Neural progenitor cell (in vitro differentiated cells): Measurements from ENCODE around the gene LRRC72. TPM values are rescaled to one million over a fixed set of nuclear protein-coding genes. Genes with fewer than 3 reads are reported as not detected.

Source experiments
- DNase-seq: peaks from one replicate; pipeline ENCODE4 v3.0.0-alpha.2; 2016; ENCODE audit warnings: low spot score
- H2AFZ ChIP-seq: fragments of 200-600 bp; sonication (generic); replicated peaks from 2 replicates; pipeline ENCODE4 v1.6.1; 2016; ENCODE audit warnings: antibody characterized with exemption
- H3F3A ChIP-seq: fragments of 200-600 bp; sonication (generic); 2 replicates; pipeline ENCODE4 v1.6.1; 2016; ENCODE audit warnings: antibody characterized with exemption, low read depth
- H3K27ac ChIP-seq: fragments of 200-600 bp; sonication (generic); 2 replicates; pipeline ENCODE4 v1.5.1; 2016; ENCODE audit warnings: mild to moderate bottlenecking
- H3K27me3 ChIP-seq: fragments of 200-600 bp; sonication (generic); 2 replicates; pipeline ENCODE4 v1.6.1; 2016; ENCODE audit warnings: mild to moderate bottlenecking, moderate library complexity
- H3K36me3 ChIP-seq: fragments of 200-600 bp; sonication (generic); 2 replicates; pipeline ENCODE4 v1.5.1; 2016
- H3K4me1 ChIP-seq: fragments of 200-600 bp; sonication (generic); 2 replicates; pipeline ENCODE4 v1.6.1; 2016; ENCODE audit warnings: mixed run types
- H3K4me2 ChIP-seq: fragments of 200-600 bp; sonication (generic); 2 replicates; pipeline ENCODE4 v1.6.1; 2016
- H3K4me3 ChIP-seq: fragments of 200-600 bp; sonication (generic); 2 replicates; pipeline ENCODE4 v1.5.1; 2016
- H3K79me2 ChIP-seq: fragments of 200-600 bp; sonication (generic); 2 replicates; pipeline ENCODE4 v1.6.1; 2016; ENCODE audit warnings: low read depth
- H3K9ac ChIP-seq: fragments of 200-600 bp; sonication (generic); 2 replicates; pipeline ENCODE4 v1.6.1; 2016
- H3K9me3 ChIP-seq: fragments of 200-600 bp; sonication (generic); 2 replicates; pipeline ENCODE4 v1.5.1; 2016; ENCODE audit warnings: low read depth
- H4K20me1 ChIP-seq: fragments of 200-600 bp; sonication (generic); 2 replicates; pipeline ENCODE4 v1.6.1; 2016; ENCODE audit warnings: low read depth
- H3K27ac Mint-ChIP-seq: 3 replicates; pipeline ENCODE4 v1.8.0; 2021; ENCODE audit warnings: mixed read lengths
- H3K27me3 Mint-ChIP-seq: 2 replicates; pipeline ENCODE4 v1.8.0; 2022; ENCODE audit warnings: low read depth, mild to moderate bottlenecking, inconsistent platforms, moderate library complexity, mixed read lengths; ENCODE audit not compliant: insufficient read depth
- H3K36me3 Mint-ChIP-seq: 3 replicates; pipeline ENCODE4 v1.8.0; 2021; ENCODE audit warnings: mixed read lengths
- H3K4me1 Mint-ChIP-seq: 3 replicates; pipeline ENCODE4 v1.8.0; 2021; ENCODE audit warnings: mixed read lengths
- H3K4me3 Mint-ChIP-seq: 3 replicates; pipeline ENCODE4 v1.8.0; 2021; ENCODE audit warnings: mild to moderate bottlenecking, moderate library complexity, mixed read lengths
- H3K9me3 Mint-ChIP-seq: 3 replicates; pipeline ENCODE4 v1.8.0; 2020; ENCODE audit warnings: mixed read lengths
- CTCF ChIP-seq: fragments of 200-600 bp; sonication (generic); IDR thresholded peaks from 2 replicates; pipeline ENCODE4 v1.5.1; 2017; ENCODE audit warnings: antibody characterized with exemption, mild to moderate bottlenecking
- EZH2 ChIP-seq: fragments of 200-600 bp; sonication (generic); IDR thresholded peaks from 2 replicates; pipeline ENCODE4 v1.6.1; 2017; ENCODE audit warnings: antibody characterized with exemption, mild to moderate bottlenecking, moderate library complexity
- EZH2phosphoT487 ChIP-seq: fragments of 200-600 bp; sonication (generic); IDR thresholded peaks from 2 replicates; pipeline ENCODE4 v1.6.1; 2017; ENCODE audit warnings: antibody characterized with exemption
- total RNA-seq: library from RNA; depleted of rRNA; stranded (reverse); fragments of >200 nt; gene quantifications from 2 replicates; pipeline ENCODE4 v1.2.3, GENCODE V29; 2015; ENCODE audit warnings: low replicate concordance

LRRC72 gene
- total RNA-seq, 1 donor from 2014 or later, result not detected

GRCh38 chr7:16606704-16607103, 80.1 kb downstream of the LRRC72 start:
- Histone ChIP-seq H3K4me1 (no peaks in the 10 kb centered on the region), H3K9me3 (no peaks in the 10 kb centered on the region), H3K9ac (no peak overlapping the region), H4K20me1 (no peaks in the 10 kb centered on the region), H3K27ac (no peak overlapping the region), H3F3A (no peaks in the 10 kb centered on the region), H3K27me3 (no peaks in the 10 kb centered on the region), H3K36me3 (peaks cover 10% of the 10 kb centered on the region), H3K79me2 (no peaks in the 10 kb centered on the region), H3K4me2 (no peak overlapping the region), H2AFZ (no peak overlapping the region), H3K4me3 (no peak overlapping the region)
- Mint-ChIP-seq H3K27me3 (no peaks in the 10 kb centered on the region), H3K27ac (no peak overlapping the region), H3K4me1 (no peaks in the 10 kb centered on the region), H3K36me3 (peaks cover 35% of the 10 kb centered on the region), H3K4me3 (no peak overlapping the region), H3K9me3 (no peaks in the 10 kb centered on the region)
- DNase-seq, result no peak
- TF ChIP-seq EZH2 (no peak), EZH2phosphoT487 (no peak), CTCF (no peak)

GRCh38 chr7:16609842-16610450, 83.3 kb downstream of the LRRC72 start:
- H3K27me3 Mint-ChIP-seq, result no peaks in the 10 kb centered on the region
- H3K27ac Mint-ChIP-seq, result no peak overlapping the region
- TF ChIP-seq CTCF (no peak), EZH2 (no peak), EZH2phosphoT487 (no peak)
- Histone ChIP-seq H3K4me3 (no peak overlapping the region), H3K9ac (no peak overlapping the region), H3K79me2 (no peaks in the 10 kb centered on the region), H2AFZ (no peak overlapping the region), H3K9me3 (no peaks in the 10 kb centered on the region), H3K27me3 (no peaks in the 10 kb centered on the region), H3K27ac (no peak overlapping the region), H3F3A (no peaks in the 10 kb centered on the region), H3K4me2 (no peak overlapping the region), H4K20me1 (no peaks in the 10 kb centered on the region), H3K36me3 (no peaks in the 10 kb centered on the region), H3K4me1 (no peaks in the 10 kb centered on the region)
- H3K9me3 Mint-ChIP-seq, result no peaks in the 10 kb centered on the region
- no peaks in the 10 kb centered on the region for H3K4me1 Mint-ChIP-seq
- peaks cover 28% of the 10 kb centered on the region for H3K36me3 Mint-ChIP-seq
- no peak for DNase-seq
- H3K4me3 Mint-ChIP-seq, result no peak overlapping the region

- TF ChIP-seq EZH2, result no peak
- no peak for TF ChIP-seq CTCF
- TF ChIP-seq EZH2phosphoT487, result no peak
- Histone ChIP-seq H3K4me2 (no peak overlapping the region), H3K27ac (no peak overlapping the region), H3K4me1 (peaks cover 17% of the 10 kb centered on the region), H3K9me3 (no peaks in the 10 kb centered on the region), H3K4me3 (no peak overlapping the region), H4K20me1 (no peaks in the 10 kb centered on the region), H3K9ac (no peak overlapping the region), H3K27me3 (no peaks in the 10 kb centered on the region), H2AFZ (no peak overlapping the region), H3K79me2 (no peaks in the 10 kb centered on the region), H3K36me3 (no peaks in the 10 kb centered on the region), H3F3A (no peaks in the 10 kb centered on the region)
- Mint-ChIP-seq H3K27ac (no peak overlapping the region), H3K36me3 (peaks cover 29% of the 10 kb centered on the region), H3K27me3 (no peaks in the 10 kb centered on the region), H3K4me3 (no peak overlapping the region), H3K9me3 (no peaks in the 10 kb centered on the region), H3K4me1 (peaks cover 7% of the 10 kb centered on the region)
- DNase-seq, result no peak
Measured at GRCh38 chr7:16611711-16612110, 85.1 kb downstream of the LRRC72 start.
